Astrocyte (in vitro differentiated cells and primary cell): ENCODE data around the gene PNMA8A. TPM values are rescaled to one million over a fixed set of nuclear protein-coding genes. Genes with fewer than 3 reads are reported as not detected.

Source experiments
- DNase-seq: peaks from one replicate; pipeline ENCODE4 v3.0.0-alpha.2; 2010; ENCODE audit warnings: low read depth
- FAIRE-seq: peaks from 2 replicates; lab custom pipeline; 2011; peaks lifted over from hg19 to GRCh38; lab: Jason Lieb, UNC
- H2AFZ ChIP-seq: 2 replicates; pipeline ENCODE4 v1.6.0; 2012; ENCODE audit warnings: low read depth, low read length, inconsistent platforms
- H3K27ac ChIP-seq: 2 replicates; pipeline ENCODE4 v1.5.1; 2011; ENCODE audit warnings: low read depth, low read length, inconsistent platforms
- H3K27me3 ChIP-seq: 2 replicates; pipeline ENCODE4 v1.6.0; 2011; ENCODE audit warnings: low read length, inconsistent platforms; ENCODE audit not compliant: insufficient read depth
- H3K36me3 ChIP-seq: 2 replicates; pipeline ENCODE4 v1.5.1; 2011; ENCODE audit warnings: low read length, inconsistent platforms; ENCODE audit not compliant: insufficient read depth
- H3K4me1 ChIP-seq: 2 replicates; pipeline ENCODE4 v1.5.1; 2011; ENCODE audit warnings: low read length, inconsistent platforms; ENCODE audit not compliant: insufficient read depth
- H3K4me2 ChIP-seq: 2 replicates; pipeline ENCODE4 v1.6.0; 2012; ENCODE audit warnings: low read length, inconsistent platforms
- H3K4me3 ChIP-seq: 2 replicates; pipeline ENCODE4 v1.5.1; 2011; ENCODE audit warnings: low read depth, mild to moderate bottlenecking, low read length, inconsistent platforms; ENCODE audit not compliant: insufficient read depth
- H3K79me2 ChIP-seq: 2 replicates; pipeline ENCODE4 v1.6.0; 2012; ENCODE audit warnings: mild to moderate bottlenecking, low read length, inconsistent platforms; ENCODE audit not compliant: insufficient read depth
- H3K9ac ChIP-seq: 2 replicates; pipeline ENCODE4 v1.6.0; 2012; ENCODE audit warnings: mild to moderate bottlenecking, low read length, inconsistent platforms
- H3K9me3 ChIP-seq: 2 replicates; pipeline ENCODE4 v1.5.1; 2012; ENCODE audit warnings: low read depth, mild to moderate bottlenecking, low read length, inconsistent platforms; ENCODE audit not compliant: insufficient read depth
- H4K20me1 ChIP-seq: 2 replicates; pipeline ENCODE4 v1.6.0; 2012; ENCODE audit warnings: low read length, inconsistent platforms; ENCODE audit not compliant: insufficient read depth
- H3K27ac Mint-ChIP-seq: one replicate; pipeline ENCODE4 v1.8.0; 2021; ENCODE audit warnings: mild to moderate bottlenecking, mixed read lengths; ENCODE audit not compliant: unreplicated experiment
- H3K27me3 Mint-ChIP-seq: one replicate; pipeline ENCODE4 v1.8.0; 2021; ENCODE audit warnings: low read depth, mixed read lengths; ENCODE audit not compliant: unreplicated experiment
- H3K36me3 Mint-ChIP-seq: one replicate; pipeline ENCODE4 v1.8.0; 2021; ENCODE audit warnings: low read depth, mixed read lengths; ENCODE audit not compliant: unreplicated experiment
- H3K4me1 Mint-ChIP-seq: one replicate; pipeline ENCODE4 v1.8.0; 2021; ENCODE audit warnings: low read depth, mixed read lengths; ENCODE audit not compliant: unreplicated experiment
- H3K4me3 Mint-ChIP-seq: one replicate; pipeline ENCODE4 v1.8.0; 2021; ENCODE audit warnings: mild to moderate bottlenecking, moderate library complexity, mixed read lengths; ENCODE audit not compliant: unreplicated experiment
- H3K9me3 Mint-ChIP-seq: one replicate; pipeline ENCODE4 v1.8.0; 2021; ENCODE audit warnings: mild to moderate bottlenecking, mixed read lengths; ENCODE audit not compliant: unreplicated experiment
- CTCF ChIP-seq: IDR thresholded peaks from 2 replicates; pipeline ENCODE4 v1.5.1; 2011; ENCODE audit warnings: low read depth, mild to moderate bottlenecking, inconsistent platforms, low read length, moderate library complexity; ENCODE audit not compliant: insufficient read depth
- EZH2 ChIP-seq: IDR thresholded peaks from 2 replicates; pipeline ENCODE4 v1.6.1; 2012; ENCODE audit warnings: mild to moderate bottlenecking, low read length, inconsistent platforms; ENCODE audit not compliant: insufficient read depth
- total RNA-seq: library from RNA; stranded (reverse); gene quantifications from 2 replicates; pipeline ENCODE4 v1.2.1, GENCODE V29; 2021

Gene PNMA8A
- total RNA-seq, 1 donor from 2014 or later = 12.1 TPM

GRCh38 chr19:46514589-46515289 lies 43.4 kb upstream of the PNMA8A start:
- TF ChIP-seq CTCF (no peak), EZH2 (no peak)
- peaks cover 2% of the 10 kb centered on the region for H3K27me3 ChIP-seq
- no peaks in the 10 kb centered on the region for H3K36me3 ChIP-seq
- no peak overlapping the region for H3K9ac ChIP-seq
- no peak overlapping the region for H3K4me2 ChIP-seq
- H3K4me1 Mint-ChIP-seq = peaks cover 5% of the 10 kb centered on the region
- H3K4me3 Mint-ChIP-seq = no peak overlapping the region
- peaks cover 16% of the 10 kb centered on the region for H3K27me3 Mint-ChIP-seq
- no peak overlapping the region for H2AFZ ChIP-seq
- DNase-seq (no peak), FAIRE-seq (no peak)
- no peaks in the 10 kb centered on the region for H4K20me1 ChIP-seq
- no peaks in the 10 kb centered on the region for H3K79me2 ChIP-seq
- H3K4me3 ChIP-seq = no peak overlapping the region
- no peaks in the 10 kb centered on the region for H3K4me1 ChIP-seq
- peaks cover 2% of the 10 kb centered on the region for H3K9me3 Mint-ChIP-seq
- H3K9me3 ChIP-seq = peaks cover 4% of the 10 kb centered on the region
- no peak overlapping the region for H3K27ac Mint-ChIP-seq
- H3K36me3 Mint-ChIP-seq = no peaks in the 10 kb centered on the region
- no peak overlapping the region for H3K27ac ChIP-seq

- Histone ChIP-seq H2AFZ (peak overlapping the region; percentile 55), H3K4me2 (peak overlapping the region; percentile 14), H3K9ac (no peak overlapping the region), H3K79me2 (no peaks in the 10 kb centered on the region), H3K27me3 (peaks cover 2% of the 10 kb centered on the region), H3K9me3 (peaks cover 4% of the 10 kb centered on the region), H3K4me3 (no peak overlapping the region), H3K4me1 (no peaks in the 10 kb centered on the region), H3K36me3 (no peaks in the 10 kb centered on the region), H4K20me1 (no peaks in the 10 kb centered on the region), H3K27ac (no peak overlapping the region)
- no peak overlapping the region for H3K27ac Mint-ChIP-seq
- H3K36me3 Mint-ChIP-seq = no peaks in the 10 kb centered on the region
- DNase-seq (peak; percentile 35), FAIRE-seq (no peak)
- H3K27me3 Mint-ChIP-seq = peaks cover 16% of the 10 kb centered on the region
- TF ChIP-seq EZH2 (no peak), CTCF (peak; percentile 72)
- no peak overlapping the region for H3K4me3 Mint-ChIP-seq
- peaks cover 2% of the 10 kb centered on the region for H3K9me3 Mint-ChIP-seq
- H3K4me1 Mint-ChIP-seq = peaks cover 5% of the 10 kb centered on the region
These were observed 42.3 kb upstream of the PNMA8A start for GRCh38 chr19:46513461-46514236.

- Mint-ChIP-seq H3K9me3 (peaks cover 2% of the 10 kb centered on the region), H3K27me3 (peaks cover 17% of the 10 kb centered on the region), H3K4me3 (no peak overlapping the region), H3K4me1 (peaks cover 3% of the 10 kb centered on the region), H3K36me3 (no peaks in the 10 kb centered on the region), H3K27ac (no peak overlapping the region)
- Histone ChIP-seq H3K9ac (no peak overlapping the region), H3K4me3 (no peak overlapping the region), H3K9me3 (peaks cover 4% of the 10 kb centered on the region), H3K4me2 (no peak overlapping the region), H4K20me1 (no peaks in the 10 kb centered on the region), H3K27ac (no peak overlapping the region), H2AFZ (no peak overlapping the region), H3K4me1 (no peaks in the 10 kb centered on the region), H3K79me2 (no peaks in the 10 kb centered on the region), H3K36me3 (no peaks in the 10 kb centered on the region), H3K27me3 (no peaks in the 10 kb centered on the region)
- FAIRE-seq (no peak), DNase-seq (no peak)
- TF ChIP-seq EZH2 (no peak), CTCF (no peak)
These were observed 39.9 kb upstream of the PNMA8A start for GRCh38 chr19:46511237-46511636.
